ENCODE data around the gene GSTA3.
"Not testable (repeated sequence)": the region's sequence is repeated elsewhere in the genome, so short reads cannot be mapped to it uniquely, and the experiment has no call there.

The GSTA3 gene

DNA sequence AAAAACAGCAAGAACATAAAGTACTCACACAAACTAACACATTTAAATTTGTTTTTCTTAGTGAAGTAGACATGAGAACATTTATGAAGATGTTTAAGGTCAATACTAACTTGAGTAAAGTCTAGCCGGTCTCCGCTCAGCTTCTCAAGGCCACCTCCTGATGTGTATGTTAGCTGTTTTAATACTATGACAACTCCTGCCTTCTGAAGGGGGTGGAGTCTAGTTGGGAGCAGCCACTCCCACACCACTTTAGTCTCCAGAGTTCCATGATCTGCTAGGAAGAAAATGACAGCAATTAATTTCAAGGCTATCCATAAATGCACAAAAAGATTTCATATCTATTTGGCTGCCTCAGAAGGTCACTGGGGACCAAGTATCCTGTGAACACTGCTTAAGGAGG, at the start of gene GSTA3:
GSTA3 (minus strand) TSS at position 168 of the 400 bp plus-strand sequence. CDS start 3,864 bp downstream, outside the sequence.
- no peak for DNase-seq (ENCODE audit: low read depth in 2 of 2)

DNA sequence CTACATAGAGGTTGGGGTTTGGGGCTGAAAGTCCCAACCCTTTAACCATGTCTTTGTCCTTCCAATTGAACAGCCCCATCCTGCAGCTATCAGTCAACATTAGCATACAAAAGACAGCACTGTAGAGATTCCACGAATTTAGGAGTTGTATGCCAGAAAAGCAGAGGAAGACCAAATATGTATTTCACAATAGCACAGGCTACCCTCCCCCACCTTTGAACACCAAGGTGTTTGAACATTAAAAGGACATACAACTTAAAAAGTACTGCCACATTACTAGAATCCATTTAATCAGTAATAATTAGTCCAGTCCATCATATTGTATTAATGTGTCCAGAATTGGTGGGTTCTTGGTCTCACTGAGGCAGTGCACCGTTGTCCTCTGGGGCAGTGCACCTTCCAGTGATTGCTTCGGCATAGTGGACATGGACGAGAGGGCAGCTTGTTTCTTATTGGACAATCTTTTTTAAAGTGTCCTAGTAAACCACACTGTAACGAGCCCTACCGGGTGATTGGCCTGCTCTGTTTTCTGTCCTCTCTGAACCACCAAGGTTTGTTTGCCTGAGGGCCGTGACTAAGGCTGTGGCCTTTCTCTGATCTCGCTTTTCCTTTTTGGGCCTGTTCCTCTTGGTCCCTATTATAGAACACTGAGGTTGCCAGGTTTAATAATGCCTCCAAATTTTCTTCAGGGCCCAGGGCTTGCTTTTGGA, 49.2 kb upstream of the GSTA3 start:
- no peak for DNase-seq (ENCODE audit: low read depth in 2 of 2)

DNA sequence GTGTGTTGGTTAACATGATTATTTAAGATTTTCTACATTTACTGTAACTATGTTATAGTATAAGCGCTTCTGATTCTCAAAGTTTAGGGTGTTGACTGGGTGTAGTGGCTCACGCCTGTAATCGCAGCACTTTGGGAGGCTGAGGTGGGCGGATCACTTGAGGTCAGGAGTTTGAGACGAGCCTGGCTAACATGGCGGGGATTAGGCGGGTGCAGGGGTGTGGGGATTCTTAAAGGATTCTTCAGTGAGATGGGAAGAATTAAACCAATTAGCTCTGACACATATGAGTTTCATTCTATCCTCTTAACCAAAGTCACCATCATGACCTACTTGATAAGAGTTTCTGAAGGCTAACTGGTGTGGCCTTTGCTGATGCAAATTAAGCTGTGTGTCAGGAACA, 46.4 kb upstream of the GSTA3 start:
- DNase-seq (ENCODE audit: low read depth in 2 of 2) = no peak

- no peak for DNase-seq (ENCODE audit: low read depth in 2 of 2)
Measured at GRCh38 chr6:52953911-52954839, 44.7 kb upstream of the GSTA3 start.

DNA sequence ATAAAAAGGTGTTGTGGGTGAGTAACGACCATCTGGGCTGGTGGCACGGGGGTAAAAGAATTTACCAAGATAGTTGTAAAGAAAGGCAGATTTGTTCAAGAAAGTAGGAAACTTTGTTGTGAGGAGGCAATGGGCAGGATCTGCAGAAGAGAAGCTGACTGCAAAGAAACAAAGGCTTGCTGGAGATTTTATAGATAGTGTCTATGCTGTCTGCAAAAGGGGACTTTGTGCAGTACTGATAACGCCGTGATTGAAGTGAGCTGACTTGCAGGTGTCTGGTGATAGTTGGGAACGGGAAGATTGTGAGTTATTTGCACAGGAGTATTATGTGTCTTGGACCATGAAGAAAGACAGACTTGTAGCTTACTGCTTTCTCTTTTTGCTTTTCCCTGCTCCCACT, 36.8 kb upstream of the GSTA3 start:
- DNase-seq (ENCODE audit: low read depth in 2 of 2) = no peak

DNA sequence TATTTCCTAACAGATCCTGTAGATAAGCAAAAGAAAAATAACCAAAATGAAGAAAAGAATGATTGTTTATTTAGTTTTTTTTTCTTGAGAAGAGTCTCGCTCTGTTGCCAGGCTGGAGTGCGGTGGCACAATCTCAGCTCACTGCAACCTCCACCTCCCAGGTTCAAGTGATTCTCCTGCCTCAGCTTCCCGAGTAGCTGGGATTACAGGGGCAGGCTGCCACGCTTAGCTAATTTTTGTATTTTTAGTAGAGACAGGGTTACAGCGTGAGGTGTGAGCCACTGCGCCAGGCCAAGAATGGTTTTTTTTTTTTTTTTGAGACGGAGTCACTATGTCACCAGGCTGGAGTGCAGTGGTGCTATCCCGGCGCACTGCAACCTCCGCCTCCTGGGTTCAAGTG, 33.3 kb upstream of the GSTA3 start:
- DNase-seq (ENCODE audit: low read depth in 2 of 2) = not testable (repeated sequence)

DNA sequence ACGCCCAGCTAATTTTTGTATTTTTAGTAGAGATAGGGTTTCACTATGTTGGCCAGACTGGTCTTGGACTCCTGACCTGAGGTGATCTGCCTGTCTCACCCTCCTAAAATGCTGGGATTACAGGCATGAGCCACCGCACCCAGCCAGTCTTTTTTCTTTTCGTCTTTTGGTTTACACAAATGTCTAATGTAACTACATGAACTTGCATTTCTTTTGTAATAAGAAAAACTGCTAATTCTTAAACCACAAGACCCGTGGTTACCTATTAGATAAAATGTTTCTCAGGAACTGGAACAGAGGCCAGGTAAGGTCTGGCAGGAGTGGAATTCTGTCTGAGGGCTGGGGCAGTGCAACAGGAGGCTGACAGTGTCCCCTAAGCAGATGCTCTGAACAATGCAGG, 32.7 kb upstream of the GSTA3 start:
- no peak for DNase-seq (ENCODE audit: low read depth in 2 of 2)

DNA sequence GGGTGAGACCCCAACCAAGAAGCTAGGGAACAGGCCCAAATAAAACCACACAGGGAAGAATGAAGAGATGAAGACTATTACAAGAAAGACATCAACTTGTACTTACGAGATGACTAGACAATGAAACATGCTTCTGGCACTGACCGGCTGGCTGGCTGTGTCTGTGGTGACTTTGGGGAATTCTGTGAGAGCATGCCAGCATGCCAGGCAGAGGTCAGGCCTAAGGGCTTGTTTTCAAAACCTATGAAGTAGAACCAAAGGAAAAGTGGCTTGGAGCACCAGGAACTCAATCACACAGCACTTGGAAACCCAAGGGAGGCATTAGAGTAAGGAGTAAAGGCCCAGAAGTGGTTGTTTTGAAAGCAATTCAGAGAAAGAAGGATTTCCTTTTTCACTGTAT, 28.4 kb upstream of the GSTA3 start:
- DNase-seq (ENCODE audit: low read depth in 2 of 2) = no peak

DNA sequence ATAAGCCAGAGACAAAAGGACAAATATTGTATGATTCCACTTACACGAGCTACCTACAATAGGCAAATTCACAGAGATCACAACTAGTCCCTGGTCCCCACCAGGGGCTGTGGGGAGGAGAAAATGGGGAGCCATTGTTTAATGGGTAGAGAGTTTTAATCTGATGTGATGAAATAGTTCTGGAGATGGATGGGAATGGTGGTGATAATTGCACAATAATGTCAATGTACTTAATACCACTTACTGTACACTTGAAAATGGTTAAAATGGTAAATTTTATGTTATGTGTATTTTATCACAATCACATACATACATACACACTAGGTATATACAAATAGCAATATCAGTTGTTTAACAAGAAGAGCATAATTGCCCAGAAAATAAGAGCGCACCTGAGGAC, 24.3 kb upstream of the GSTA3 start:
- no peak for DNase-seq (ENCODE audit: low read depth in 2 of 2)

GRCh38 chr6:52931351-52931750, 21.9 kb upstream of the GSTA3 start:
- DNase-seq (ENCODE audit: low read depth in 2 of 2) = no peak

DNA sequence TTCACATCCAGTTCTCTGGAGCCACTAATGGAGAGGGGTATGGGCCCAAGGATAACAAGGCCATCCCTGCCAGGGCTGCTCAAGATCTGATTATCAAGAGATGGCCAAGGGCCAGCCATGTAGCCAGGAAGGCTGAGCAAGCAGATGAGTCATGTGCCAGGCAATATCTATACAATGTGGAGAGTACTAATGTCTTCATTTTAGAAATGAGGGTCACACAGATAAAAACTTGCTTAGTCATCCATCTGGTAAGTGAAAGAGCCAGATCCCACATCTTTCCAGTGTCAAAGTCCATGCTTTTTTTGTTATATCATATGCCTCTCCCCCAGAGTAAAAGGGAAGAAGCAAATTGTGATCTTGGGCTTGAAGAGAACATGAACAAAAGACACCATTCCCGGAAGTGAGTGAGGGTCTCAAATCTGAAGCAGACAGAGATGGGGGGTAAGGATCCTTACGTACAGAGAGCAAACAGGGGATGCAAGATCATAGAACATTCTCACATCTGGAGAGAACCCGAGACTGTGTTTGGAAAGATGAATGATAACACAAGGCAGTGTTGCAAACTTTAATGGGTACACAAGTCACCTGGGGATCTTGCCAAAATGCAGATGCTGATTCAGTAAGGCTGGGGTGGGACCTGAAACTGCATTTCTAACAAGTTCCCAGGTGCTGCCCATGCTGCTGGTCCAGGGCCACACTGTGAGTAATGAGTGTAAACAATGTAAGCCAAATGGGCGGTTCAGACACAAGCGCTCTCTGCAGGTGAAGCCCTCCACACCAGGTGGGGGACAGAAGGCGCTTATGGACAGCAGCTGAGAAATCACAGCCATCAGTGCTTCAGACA, 20.0 kb upstream of the GSTA3 start:
- DNase-seq (ENCODE audit: low read depth in 2 of 2) = no peak

- no peak for DNase-seq (ENCODE audit: low read depth in 2 of 2)
Measured at GRCh38 chr6:52927451-52927850, 18.0 kb upstream of the GSTA3 start.

- no peak for DNase-seq (ENCODE audit: low read depth in 2 of 2)
Measured at GRCh38 chr6:52925919-52926792, 16.7 kb upstream of the GSTA3 start.

GRCh38 chr6:52925042-52925441, 15.5 kb upstream of the GSTA3 start:
- no peak for DNase-seq (ENCODE audit: low read depth in 2 of 2)

- DNase-seq (ENCODE audit: low read depth in 2 of 2) = not testable (repeated sequence)
Measured at GRCh38 chr6:52923689-52924088, 14.2 kb upstream of the GSTA3 start.

DNA sequence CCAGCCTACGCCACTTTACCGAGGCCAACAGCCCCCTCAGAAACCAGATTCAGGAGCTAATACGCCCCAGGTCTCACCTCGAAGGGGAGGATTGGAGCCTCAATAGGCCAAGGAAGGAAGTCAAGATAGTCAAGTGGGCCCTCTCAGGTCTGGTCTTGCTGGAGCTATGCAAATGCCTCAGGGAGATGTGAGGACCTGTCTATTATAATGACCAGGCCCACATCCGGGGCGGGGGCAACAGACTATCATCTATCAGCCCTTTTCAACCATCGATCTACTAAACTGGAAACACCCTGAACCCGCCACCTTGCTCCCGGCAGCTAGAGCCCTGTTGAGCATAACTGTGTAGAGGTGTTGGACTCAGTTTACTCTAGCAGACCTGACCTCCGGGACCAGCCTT, 12.7 kb upstream of the GSTA3 start:
- no peak for DNase-seq (ENCODE audit: low read depth in 2 of 2)

DNA sequence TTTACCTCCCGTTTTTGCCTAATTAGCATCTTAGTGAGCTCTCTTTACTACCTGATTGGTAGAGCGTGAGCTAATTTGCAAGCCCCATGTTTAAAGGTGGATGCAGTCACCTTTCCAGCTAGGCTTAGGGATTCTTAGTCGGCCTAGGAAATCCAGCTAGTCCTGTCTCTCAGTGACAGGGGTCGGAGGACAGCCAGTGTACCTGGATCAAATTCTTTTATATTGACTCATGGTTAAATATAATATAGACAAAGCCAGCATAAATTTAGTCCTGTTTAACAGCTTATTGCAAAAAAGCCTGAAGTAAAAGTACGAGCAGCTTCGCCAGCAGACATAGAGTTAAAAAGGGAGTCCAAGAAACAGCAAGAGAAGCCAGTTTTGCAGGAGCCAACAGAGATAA, 12.2 kb upstream of the GSTA3 start:
- no peak for DNase-seq (ENCODE audit: low read depth in 2 of 2)

GRCh38 chr6:52919511-52919910, 10.0 kb upstream of the GSTA3 start:
- DNase-seq (ENCODE audit: low read depth in 2 of 2) = not testable (repeated sequence)

DNA sequence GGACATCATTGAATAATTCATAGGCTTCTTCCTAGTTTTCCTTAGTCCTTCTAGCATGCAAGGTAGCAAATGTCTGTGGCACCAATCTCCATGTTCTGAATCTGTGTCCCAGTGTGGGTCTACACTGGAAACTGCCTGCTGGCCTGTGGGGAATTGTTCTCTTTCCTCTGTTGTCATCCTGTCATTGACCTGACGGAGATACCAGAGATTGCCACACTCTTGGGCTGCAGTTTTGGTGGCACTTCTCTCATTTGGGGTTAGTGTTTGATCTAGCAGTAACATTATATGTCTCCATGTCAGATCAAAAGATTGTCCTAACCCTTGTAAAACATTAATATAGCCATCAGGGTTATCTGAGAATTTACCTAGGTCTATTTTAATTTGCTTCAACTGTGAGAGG, 9.3 kb upstream of the GSTA3 start:
- DNase-seq (ENCODE audit: low read depth in 2 of 2) = not testable (repeated sequence)

DNA sequence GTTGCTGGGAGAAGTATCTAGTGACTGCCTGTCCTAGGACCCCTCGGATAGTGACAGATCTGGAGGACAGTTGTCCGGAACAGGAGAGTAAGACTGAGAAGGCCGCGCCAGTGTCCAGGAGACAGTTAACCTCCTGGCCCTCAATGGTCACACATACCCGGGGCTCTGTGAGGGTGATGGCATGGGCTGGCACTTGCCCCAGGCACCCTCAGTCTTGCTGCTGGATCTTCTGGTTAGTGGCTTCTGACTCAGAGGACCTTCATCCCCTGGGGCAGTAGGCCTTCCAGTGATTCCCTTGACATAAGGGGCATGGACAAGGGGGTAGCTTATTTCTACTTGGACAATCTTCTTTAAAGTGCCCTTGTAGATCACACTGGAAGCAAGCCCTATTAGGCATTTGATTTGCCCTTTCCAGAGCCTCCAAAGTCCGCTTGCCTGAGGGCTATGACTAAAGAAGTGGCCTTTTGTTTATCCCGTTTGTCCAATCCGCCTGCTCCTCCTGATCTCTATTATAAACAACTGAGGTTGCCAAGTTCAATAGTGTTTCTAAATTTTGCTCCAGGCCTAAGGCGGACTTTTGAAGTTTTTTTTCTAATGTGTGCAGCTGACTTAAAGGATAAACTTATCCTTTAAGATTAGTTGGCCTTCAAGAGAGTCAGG, 8.7 kb upstream of the GSTA3 start:
- not testable (repeated sequence) for DNase-seq (ENCODE audit: low read depth in 2 of 2)

DNA sequence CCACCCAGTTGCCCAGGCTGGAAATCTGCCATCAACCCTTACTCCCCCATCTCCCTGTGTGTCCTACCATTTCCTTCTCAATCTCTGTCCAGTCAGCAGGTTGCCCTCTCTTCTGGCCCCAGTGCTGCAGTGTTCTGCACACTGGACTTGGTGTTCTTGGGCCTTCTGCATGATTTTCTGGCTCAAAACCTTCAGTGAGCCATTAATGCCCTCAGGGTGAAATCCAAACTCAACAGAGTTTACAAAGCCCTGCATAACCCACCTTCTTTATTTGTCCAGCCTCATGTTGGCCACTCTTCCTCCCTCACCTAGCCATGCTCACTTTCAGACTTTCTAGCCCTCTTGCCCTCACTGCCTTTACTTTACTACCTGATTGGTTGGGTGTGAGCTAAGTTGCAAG, 5.0 kb upstream of the GSTA3 start:
- no peak for DNase-seq (ENCODE audit: low read depth in 2 of 2)
